Measurements from ENCODE around the gene KCNG2.
A peak's percentile ranks its signal among the peaks of the same experiment; 100 is the strongest.
"Not testable (repeated sequence)": the region's sequence is repeated elsewhere in the genome, so short reads cannot be mapped to it uniquely, and the experiment has no call there.

KCNG2 gene, protein sequence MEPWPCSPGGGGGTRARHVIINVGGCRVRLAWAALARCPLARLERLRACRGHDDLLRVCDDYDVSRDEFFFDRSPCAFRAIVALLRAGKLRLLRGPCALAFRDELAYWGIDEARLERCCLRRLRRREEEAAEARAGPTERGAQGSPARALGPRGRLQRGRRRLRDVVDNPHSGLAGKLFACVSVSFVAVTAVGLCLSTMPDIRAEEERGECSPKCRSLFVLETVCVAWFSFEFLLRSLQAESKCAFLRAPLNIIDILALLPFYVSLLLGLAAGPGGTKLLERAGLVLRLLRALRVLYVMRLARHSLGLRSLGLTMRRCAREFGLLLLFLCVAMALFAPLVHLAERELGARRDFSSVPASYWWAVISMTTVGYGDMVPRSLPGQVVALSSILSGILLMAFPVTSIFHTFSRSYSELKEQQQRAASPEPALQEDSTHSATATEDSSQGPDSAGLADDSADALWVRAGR

DNA sequence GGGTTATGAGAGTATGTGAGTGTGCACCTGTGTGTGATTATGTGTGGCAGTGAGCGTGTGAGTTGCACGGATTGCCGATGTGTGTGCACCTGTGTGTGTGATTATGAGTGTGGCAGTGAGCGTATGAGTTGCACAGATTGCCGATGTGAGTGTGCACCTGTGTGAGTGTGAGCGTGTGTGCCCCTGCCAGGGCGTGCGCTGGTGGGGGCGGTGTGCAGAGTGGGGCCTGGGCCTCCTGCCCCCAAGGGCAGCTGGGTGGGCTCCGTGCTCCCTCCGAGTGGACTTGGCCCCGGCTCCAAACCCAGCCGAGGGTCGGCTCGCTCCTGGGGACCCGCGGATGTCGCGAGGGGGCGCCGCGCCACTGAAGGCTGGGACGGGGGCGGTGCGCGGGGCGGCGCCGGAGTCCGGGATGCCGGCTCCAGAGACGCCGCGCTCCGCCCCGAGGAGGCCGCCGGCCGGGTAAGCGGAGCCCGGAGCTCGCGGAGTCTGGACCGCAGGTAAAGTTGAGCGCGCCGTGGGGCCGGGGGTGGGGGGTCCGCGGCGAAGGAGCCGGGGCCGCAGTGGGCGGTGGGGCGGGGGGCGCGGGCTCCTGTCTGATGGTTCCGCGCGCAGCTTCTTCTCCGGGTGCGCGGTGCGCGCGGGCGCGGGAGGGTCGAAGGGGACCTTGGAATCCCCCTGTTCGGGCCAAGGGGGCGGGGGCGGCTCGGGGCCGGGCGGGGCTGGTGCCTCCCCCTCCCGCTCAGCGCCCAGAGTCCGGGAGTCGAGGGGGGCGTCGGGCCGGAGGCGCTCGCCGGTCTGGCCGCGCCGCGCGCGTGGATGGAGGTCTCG, at the start of gene KCNG2:
TSS of gene KCNG2 (plus strand) at position 421 of the 828 bp plus-strand sequence. CDS start 65,730 bp downstream, outside the sequence.
- Mint-ChIP-seq H3K4me1 (peaks cover 11% of the 10 kb centered on the region), H3K36me3 (peaks cover 2% of the 10 kb centered on the region), H3K27me3 (peaks cover 76% of the 10 kb centered on the region), H3K9me3 (no peaks in the 10 kb centered on the region), H3K27ac (no peak within 1 kb of the TSS), H3K4me3 (peak within 1 kb of the TSS; percentile 19)
- CTCF ChIA-PET: interaction anchor here (0.6 kb wide), 1 partner anchor 190 kb away, joined by 3 read pairs; no protein-coding TSS in a partner anchor
- peak; percentile 40 for DNase-seq

DNA sequence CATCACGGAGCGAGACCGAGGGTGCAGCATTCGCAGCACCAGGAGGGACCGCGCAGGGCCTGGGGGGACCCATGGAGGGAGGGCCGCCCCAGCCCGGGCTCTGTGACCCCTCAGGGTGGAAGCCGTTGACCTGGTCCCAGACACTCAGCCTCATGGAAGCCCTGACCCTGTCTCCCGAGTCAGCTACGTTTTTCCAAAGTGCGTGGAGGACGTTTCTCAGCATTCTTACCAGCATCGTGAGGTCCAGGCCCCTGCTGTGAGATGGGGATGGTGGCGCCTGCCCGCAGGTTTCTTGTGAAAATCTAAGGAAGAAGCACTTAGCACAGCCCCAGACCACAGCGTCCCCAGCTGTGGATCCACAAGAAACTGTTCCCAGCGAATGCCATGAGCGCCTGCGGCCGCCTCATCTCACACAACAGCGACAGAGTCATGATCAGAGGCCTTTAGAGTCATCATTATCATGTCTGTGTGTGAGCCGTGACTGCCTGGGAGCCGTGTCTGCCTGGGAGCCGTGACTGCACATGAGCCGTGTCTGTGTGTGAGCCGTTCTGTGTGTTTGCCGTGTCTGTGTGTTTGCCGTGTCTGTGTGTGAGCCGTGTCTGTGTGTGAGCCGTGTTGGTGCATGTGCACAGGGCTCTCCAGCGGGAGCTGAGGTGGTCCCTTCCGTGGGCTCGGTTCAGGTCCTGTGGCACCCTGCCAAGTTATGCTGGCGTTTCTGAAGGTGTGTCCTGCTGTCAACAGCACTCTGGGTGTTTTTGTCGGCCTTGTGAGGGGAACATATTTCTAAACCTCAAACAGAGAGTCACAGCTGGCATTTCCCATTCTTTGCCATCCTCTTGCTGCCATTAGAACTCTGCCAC, 49.2 kb upstream of the KCNG2 start:
- H3K4me1 Mint-ChIP-seq: peaks cover 3% of the 10 kb centered on the region
- no peaks in the 10 kb centered on the region for H3K27me3 Mint-ChIP-seq
- H3K9me3 Mint-ChIP-seq: no peaks in the 10 kb centered on the region
- no peak overlapping the region for H3K4me3 Mint-ChIP-seq
- H3K27ac Mint-ChIP-seq: no peak overlapping the region
- H3K36me3 Mint-ChIP-seq: peaks cover 49% of the 10 kb centered on the region
- DNase-seq: no peak
- CTCF ChIA-PET: no interaction called here

DNA sequence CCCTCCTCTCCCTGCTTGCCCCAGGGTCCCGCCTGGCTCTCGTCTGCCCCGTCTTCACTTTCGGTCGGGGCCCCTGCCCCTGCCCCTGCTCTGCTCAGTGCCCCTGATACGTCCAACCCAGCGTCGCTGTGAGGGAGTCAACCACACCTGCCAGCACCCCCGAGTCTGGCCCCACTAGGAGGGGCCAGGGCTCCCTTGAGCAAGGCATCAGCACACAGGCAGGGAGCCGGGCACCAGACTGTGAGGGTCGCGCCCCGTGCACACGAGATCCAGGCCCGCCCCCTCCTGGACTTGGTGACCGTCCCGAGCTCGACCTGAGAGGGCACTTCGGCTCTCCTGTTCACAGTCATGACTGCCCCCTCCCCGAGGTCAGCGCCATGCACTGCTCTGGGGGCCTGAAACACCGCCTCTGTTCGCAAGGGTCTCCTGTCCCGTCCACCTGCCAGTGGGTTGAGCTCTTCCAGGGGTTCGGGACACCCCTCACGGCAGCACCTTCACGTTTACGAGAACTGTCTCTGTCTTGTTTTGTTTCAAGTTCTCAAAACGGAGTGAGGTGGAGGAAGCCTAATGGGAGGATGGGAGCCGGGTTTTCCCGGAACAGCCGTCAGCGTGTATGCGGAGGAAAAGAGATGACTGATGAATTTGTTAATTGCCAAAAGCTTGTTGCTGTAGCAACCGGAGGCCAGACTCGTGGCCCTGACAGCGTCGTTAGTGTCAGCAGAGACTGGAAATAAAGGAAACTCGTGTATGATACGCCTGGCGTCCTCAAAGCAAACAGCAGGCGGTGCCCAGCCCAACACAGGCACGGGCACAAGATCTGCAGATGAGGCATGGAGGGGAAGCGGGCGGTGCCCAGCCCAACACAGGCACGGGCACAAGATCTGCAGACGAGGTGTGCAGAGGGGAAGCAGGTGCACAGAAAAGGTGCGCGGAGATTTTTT, 48.2 kb upstream of the KCNG2 start:
- peaks cover 3% of the 10 kb centered on the region for H3K4me1 Mint-ChIP-seq
- no peaks in the 10 kb centered on the region for H3K9me3 Mint-ChIP-seq
- no peak for DNase-seq
- no peak overlapping the region for H3K4me3 Mint-ChIP-seq
- CTCF ChIA-PET: no interaction called here
- H3K27ac Mint-ChIP-seq: no peak overlapping the region
- no peaks in the 10 kb centered on the region for H3K27me3 Mint-ChIP-seq
- peaks cover 46% of the 10 kb centered on the region for H3K36me3 Mint-ChIP-seq

DNA sequence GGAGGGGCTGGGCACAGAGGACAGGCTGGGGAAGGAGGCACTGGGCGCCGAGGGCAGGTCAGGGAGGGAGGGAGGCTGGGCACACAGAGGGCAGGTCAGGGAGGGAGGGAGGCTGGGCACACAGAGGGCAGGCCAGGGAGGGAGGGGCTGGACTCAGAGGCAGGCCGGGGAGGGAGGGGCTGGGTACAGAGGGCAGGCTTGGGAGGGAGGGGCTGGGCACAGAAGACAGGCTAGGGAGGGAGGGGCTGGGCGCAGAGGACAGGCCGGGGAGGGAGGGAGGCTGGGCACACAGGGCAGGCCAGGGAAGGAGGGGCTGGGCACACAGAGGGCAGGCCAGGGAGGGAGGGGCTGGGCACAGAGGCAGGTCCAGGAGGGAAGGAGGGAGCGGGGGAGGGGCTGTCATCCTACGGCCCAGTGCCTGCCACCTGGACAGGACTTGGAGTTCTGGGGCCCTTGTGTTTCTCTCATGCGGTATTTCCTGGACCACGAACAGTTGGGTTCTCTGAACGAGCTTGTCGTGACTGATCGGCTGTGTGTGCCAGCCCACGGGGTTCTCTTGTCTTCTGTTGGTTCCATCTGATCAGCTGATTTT, 46.7 kb upstream of the KCNG2 start:
- H3K36me3 Mint-ChIP-seq: peaks cover 56% of the 10 kb centered on the region
- H3K4me3 Mint-ChIP-seq: no peak overlapping the region
- H3K4me1 Mint-ChIP-seq: peaks cover 3% of the 10 kb centered on the region
- no peak overlapping the region for H3K27ac Mint-ChIP-seq
- CTCF ChIA-PET: no interaction called here
- DNase-seq: no peak
- H3K9me3 Mint-ChIP-seq: no peaks in the 10 kb centered on the region
- H3K27me3 Mint-ChIP-seq: no peaks in the 10 kb centered on the region

DNA sequence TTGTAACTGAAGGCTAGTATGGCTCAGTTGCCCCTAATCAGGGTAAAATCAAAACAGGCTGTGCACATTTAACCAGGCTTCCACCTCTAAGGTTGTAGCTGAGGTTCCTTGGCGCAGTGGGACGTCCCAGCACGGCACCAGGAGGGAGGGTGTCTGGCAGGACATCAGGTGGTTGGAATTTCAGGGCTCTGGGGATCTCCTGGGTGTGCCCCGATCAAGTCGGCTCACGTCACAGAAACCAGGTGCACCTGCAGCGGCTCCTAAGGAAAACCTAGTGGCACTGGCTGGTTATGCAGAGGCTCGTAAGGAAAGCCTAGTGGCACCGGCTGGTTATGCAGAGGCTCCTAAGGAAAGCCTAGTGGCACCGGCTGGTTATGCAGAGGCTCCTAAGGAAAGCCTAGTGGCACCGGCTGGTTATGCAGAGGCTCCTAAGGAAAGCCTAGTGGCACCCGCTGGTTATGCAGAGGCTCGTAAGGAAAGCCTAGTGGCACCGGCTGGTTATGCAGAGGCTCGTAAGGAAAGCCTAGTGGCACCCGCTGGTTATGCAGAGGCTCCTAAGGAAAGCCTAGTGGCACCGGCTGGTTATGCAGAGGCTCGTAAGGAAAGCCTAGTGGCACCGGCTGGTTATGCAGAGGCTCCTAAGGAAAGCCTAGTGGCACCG, 45.7 kb upstream of the KCNG2 start:
- H3K4me3 Mint-ChIP-seq, DNase-seq, H3K27ac Mint-ChIP-seq, H3K9me3 Mint-ChIP-seq, CTCF ChIA-PET, H3K4me1 Mint-ChIP-seq, H3K27me3 Mint-ChIP-seq: not testable (repeated sequence)
- H3K36me3 Mint-ChIP-seq: peaks cover 51% of the 10 kb centered on the region

DNA sequence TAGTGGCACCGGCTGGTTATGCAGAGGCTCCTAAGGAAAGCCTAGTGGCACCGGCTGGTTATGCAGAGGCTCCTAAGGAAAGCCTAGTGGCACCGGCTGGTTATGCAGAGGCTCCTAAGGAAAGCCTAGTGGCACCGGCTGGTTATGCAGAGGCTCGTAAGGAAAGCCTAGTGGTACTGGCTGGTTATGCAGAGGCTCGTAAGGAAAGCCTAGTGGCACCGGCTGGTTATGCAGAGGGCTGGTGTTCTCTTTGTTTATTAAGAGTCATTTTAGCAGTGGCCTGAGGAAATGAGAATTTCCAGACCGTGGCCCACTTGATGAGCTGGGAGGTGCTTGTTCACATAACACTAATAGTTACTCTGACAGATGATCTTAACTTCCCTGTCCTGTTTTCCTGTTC, 44.8 kb upstream of the KCNG2 start:
- peaks cover 53% of the 10 kb centered on the region for H3K36me3 Mint-ChIP-seq
- DNase-seq, H3K9me3 Mint-ChIP-seq, H3K4me3 Mint-ChIP-seq, H3K27ac Mint-ChIP-seq, H3K27me3 Mint-ChIP-seq, H3K4me1 Mint-ChIP-seq, CTCF ChIA-PET: not testable (repeated sequence)

DNA sequence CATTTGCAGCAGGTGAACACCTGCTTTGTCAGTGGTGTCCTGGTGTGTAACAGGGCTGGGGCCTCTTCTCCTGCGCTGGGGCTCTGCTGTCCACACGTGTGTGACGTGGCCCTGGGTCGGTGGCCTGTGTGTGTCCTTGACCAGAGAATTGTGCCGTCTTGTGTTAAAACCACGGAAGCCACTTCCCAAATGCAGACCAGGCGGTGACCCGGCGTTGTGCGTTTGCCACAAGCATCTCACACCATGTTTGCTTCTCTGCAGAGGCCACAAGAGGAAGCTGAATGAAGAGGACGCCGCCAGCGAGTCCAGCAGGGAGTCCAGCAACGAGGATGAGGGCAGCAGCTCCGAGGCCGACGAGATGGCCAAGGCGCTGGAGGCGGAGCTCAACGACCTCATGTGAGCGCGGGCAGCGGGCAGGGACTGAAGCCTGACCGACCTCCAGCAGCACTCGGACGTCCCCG, 44.3 kb upstream of the KCNG2 start:
- Mint-ChIP-seq H3K36me3 (peaks cover 51% of the 10 kb centered on the region), H3K9me3 (peaks cover 5% of the 10 kb centered on the region), H3K4me1 (peaks cover 3% of the 10 kb centered on the region), H3K4me3 (no peak overlapping the region), H3K27me3 (no peaks in the 10 kb centered on the region), H3K27ac (no peak overlapping the region)
- CTCF ChIA-PET: no interaction called here
- no peak for DNase-seq

DNA sequence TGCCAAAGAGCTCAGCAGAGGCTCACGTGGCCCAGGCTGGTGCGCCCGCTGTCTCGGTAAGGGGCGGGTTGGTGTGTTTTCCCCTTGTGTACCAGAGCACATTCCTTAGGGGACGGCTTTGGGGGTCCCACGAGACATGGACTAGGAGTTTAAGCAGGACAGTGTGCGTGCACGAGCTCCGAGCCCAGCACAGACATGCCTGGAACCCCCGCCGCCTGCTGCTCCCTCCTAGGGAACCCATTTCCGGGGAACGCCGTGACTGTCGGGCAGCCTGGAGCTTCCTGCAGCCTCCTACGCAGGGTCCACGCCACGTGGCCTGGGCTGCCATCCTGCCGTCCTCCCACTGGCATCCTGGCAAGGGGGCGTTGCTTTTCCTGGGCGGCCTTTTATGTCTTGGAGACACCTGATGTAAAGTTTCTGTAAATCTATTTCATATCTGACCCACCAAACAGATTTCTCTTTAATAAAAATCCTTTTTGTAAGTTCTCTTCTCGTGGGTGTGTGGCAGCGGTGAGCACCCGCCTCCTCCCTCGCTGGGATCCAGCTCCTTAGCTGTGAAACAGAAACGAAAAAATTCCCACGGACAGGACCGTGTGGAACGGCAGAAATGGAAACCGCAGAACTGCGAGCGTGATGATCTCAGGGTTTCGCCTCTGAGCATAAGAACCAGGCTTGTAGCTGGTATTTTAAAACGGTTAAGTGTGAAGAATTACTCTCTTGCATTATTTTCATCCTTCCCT, 43.5 kb upstream of the KCNG2 start:
- Mint-ChIP-seq H3K9me3 (peaks cover 8% of the 10 kb centered on the region), H3K27me3 (no peaks in the 10 kb centered on the region), H3K4me3 (no peak overlapping the region), H3K36me3 (peaks cover 47% of the 10 kb centered on the region), H3K4me1 (peaks cover 3% of the 10 kb centered on the region), H3K27ac (no peak overlapping the region)
- no peak for DNase-seq
- CTCF ChIA-PET: no interaction called here

DNA sequence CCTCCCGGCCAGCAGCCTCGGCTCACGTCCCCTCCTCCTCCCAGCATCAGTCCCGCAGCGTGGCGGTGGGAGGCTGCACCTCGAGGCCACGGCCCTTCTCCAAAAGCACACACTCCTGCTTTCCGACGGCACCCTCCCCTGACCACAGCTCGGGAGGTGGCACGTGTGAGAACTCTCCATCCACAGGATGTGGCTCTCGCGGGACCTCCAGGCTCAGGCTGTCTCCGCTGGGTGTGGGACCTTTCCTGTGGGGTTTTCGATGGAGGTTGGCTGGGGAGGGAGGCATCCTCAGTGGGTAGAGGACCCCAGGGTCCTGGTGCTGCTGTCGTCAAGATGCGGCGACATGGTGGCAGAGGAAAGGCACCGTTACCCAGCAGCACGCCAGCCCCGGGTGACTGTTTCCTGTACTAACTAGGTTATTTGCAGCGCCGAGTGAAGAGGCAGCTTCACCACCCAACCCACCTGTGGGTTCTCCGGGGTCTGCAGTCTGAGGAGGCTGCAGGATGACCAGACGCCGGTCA, 42.8 kb upstream of the KCNG2 start:
- Mint-ChIP-seq H3K4me3 (no peak overlapping the region), H3K36me3 (peaks cover 46% of the 10 kb centered on the region)

DNA sequence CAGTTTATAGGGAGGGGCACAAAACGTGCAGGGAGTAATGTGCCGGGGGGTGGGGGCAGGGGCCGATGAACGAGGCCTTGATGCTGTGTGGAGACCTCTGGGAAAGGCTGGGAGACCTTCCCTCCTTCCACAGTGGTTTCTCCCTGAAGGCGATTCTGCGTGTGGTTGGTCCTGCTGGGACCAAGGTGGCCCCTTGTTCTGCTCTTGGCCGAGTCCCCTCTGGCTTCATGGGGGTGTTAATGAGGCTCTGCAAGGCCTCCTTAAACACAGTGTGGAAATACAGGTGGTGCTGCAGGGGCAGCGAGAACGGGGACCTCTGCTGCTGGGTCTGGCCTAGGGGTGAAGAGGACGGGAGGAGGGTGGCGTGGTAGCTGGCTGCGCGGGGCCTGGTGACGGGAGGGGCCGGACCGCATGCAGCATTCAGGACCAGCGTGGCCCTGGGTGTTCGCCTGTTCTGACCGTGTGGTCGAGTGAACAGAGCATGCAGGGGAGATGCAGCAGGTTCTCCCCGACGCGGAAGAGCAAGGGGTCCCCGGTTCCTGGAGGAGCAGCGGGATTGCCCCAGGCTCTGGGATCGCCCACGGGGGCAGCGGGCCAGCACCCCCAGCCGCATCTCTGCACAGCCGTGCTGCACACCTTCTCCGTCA, 42.1 kb upstream of the KCNG2 start:
- peaks cover 45% of the 10 kb centered on the region for H3K36me3 Mint-ChIP-seq
- H3K27ac Mint-ChIP-seq: no peak overlapping the region
- no peak overlapping the region for H3K4me3 Mint-ChIP-seq

More for the DNA sequence above, 42.8 kb upstream of the KCNG2 start:
- Mint-ChIP-seq H3K9me3 (peaks cover 12% of the 10 kb centered on the region), H3K27ac (no peak overlapping the region), H3K4me1 (peaks cover 3% of the 10 kb centered on the region), H3K27me3 (no peaks in the 10 kb centered on the region)
- CTCF ChIA-PET: no interaction called here
- DNase-seq: no peak

DNA sequence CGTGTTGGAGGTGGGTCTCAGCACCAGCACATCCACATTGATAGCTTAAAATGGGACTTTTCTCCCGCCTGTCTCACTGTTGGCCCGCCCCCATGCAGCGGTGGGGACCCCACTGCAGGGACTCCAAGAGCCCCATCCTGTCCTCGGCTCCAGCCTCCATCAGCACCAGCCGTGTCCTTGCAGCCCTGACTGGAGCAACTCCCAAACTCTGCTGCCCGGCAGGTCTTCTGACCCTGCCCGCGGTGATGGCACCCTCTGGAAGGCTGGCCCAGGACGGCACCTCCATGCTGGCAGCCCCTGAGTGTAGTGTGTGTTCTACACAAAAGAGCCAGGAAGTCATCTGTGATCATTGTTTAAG, 41.6 kb upstream of the KCNG2 start:
- H3K9me3 Mint-ChIP-seq: peaks cover 15% of the 10 kb centered on the region
- CTCF ChIA-PET: no interaction called here
- no peaks in the 10 kb centered on the region for H3K27me3 Mint-ChIP-seq
- peaks cover 3% of the 10 kb centered on the region for H3K4me1 Mint-ChIP-seq
- H3K36me3 Mint-ChIP-seq: peaks cover 45% of the 10 kb centered on the region
- H3K4me3 Mint-ChIP-seq: no peak overlapping the region
- H3K27ac Mint-ChIP-seq: no peak overlapping the region
- DNase-seq: no peak

More for the DNA sequence above, 42.1 kb upstream of the KCNG2 start:
- H3K4me1 Mint-ChIP-seq: peaks cover 3% of the 10 kb centered on the region
- DNase-seq: no peak
- no peaks in the 10 kb centered on the region for H3K27me3 Mint-ChIP-seq
- CTCF ChIA-PET: no interaction called here
- peaks cover 12% of the 10 kb centered on the region for H3K9me3 Mint-ChIP-seq
